Activated CD4-positive, alpha-beta T cell treated with anti-CD3 and anti-CD28 coated beads, Interleukin-2, amount 50 U/mL, for 4 hours (primary cell): ENCODE results near the gene TOE1.
"Not testable (repeated sequence)": the region's sequence is repeated elsewhere in the genome, so short reads cannot be mapped to it uniquely, and the experiment has no call there.

Source experiments
- DNase-seq, 2 experiments: peaks; one replicate each; pipeline ENCODE4 v3.0.0-alpha.2; 2020

TOE1 gene

GRCh38 chr1:45339789-45340558 lies at the start of gene TOE1, which contains the start of gene MUTYH:
Gene TOE1, plus strand, starts transcription at chr1:45340170. Its CDS starts 83 bp downstream, at chr1:45340253.
Gene MUTYH, minus strand, starts transcription at chr1:45340440. Its CDS starts 5,935 bp downstream, at chr1:45334505.
- peak; percentile 89 to 91 for DNase-seq

DNA sequence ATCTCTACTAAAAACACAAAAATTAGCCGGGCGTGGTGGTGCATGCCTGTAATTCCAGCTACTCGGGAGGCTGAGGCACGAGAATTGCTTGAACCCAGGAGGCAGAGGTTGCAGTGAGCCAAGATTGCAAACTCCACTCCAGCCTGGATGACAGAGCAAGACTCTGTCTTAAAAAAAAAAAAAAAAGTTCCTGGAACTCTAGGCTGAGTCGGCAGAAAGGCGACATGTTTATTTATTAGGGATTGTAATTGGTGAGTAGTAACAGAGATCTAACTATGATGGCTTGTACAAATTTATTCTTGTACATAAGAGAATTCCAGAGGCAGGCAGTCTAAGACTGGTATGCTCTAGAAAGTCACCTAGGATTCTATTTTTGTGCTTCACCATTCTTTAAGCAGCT lies 49.0 kb upstream of the TOE1 start:
- not testable (repeated sequence) for DNase-seq

- no peak for DNase-seq
Observed at GRCh38 chr1:45291716-45292115, 48.3 kb upstream of the TOE1 start.

- DNase-seq, result no peak
Observed at GRCh38 chr1:45297666-45298356, 42.2 kb upstream of the TOE1 start.

DNA sequence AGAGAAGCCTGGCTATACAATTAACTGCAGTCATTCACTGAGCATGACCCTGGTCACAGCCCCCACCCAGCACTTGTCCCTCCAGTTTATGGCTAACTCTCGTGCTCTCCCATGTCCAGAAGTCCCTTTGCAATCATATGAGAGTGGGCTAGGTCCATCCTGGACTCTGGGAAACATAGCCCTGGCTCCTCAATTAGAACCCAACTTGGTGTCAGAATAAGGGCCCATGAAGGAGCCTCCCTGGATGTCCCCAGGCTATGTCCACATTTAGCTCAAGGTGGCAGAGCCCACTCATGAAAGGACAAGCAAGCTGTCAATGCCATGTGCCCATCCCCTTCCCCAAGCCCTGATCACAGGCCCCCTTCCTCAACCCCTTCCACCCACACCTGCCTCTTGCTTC lies 40.7 kb upstream of the TOE1 start:
- no peak for DNase-seq

DNA sequence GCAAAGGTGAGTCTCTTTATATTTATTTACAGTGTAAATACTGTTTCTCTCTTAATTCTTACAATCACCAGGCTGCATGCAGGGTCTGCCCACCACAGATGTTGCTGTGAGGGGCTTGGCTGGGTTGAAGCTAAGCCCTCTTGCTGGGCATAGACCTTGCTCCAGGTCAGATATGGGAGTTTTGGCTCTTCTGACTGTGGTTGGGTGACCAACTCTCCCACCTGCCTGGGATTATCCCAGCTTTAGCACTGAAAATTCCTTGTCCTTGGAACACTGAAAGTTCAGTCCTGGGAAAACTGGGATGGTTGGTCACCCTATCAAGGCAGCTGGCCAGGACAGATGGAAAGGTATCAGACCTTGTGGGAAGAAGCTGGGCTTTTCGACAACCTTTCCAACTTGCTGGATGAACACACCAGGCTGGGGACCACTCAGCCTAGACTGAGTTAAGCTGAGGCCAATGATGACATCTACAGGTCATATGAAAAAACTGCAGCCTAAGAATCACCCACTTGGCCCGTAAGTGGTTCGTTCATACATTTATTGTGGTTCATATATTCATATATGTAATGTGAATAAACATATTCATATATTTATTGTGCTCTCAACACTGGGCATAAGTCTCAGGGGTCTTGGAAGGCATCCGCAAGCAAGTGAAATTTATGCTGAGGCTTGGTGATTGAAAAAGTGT lies 39.8 kb upstream of the TOE1 start:
- peak in 1 of 2 experiments; percentile 24 for DNase-seq

GRCh38 chr1:45300669-45300997 lies 39.3 kb upstream of the TOE1 start:
- DNase-seq, result no peak

GRCh38 chr1:45302505-45303150 lies 37.3 kb upstream of the TOE1 start:
- DNase-seq, result no peak

DNA sequence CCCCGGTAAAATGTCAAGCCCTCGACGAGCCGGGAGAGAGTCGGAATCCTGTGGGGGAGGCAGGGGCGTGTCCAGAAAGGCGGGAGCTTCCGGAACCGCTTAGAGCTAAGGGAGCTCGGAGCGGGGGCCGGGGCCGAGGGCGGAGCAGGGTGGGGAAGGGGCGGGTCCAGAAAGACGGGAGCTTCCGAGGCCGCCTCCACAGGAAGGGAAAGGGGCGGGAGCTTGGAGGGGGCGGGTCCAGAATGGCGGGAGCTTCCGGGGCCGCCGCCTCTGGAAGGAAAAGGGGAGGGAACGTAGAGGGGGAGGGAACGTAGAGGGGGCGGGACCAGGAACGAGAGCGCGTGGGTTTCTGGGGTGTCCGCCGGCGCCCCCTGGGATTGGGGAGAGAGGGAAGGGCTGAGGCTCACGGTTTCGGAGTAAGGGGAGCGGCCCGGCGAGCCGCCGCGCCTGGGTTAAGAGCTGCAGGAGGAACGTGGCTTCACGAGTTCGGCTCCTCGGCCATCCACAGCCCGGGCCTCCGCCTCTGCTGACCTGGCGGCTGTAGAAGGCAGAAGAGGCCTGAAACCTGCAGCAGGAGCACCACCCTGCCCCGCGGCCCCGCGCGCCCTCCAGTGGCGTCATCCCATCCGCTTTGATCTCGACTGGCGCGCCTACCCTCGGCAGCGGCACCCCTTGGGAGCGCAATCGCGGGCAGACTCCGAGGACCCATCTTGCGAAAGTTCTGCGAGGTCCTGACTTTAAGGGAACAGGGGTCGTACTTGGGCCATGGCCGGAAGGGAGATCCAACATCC lies 36.3 kb upstream of the TOE1 start:
- DNase-seq, result peak; percentile 99

DNA sequence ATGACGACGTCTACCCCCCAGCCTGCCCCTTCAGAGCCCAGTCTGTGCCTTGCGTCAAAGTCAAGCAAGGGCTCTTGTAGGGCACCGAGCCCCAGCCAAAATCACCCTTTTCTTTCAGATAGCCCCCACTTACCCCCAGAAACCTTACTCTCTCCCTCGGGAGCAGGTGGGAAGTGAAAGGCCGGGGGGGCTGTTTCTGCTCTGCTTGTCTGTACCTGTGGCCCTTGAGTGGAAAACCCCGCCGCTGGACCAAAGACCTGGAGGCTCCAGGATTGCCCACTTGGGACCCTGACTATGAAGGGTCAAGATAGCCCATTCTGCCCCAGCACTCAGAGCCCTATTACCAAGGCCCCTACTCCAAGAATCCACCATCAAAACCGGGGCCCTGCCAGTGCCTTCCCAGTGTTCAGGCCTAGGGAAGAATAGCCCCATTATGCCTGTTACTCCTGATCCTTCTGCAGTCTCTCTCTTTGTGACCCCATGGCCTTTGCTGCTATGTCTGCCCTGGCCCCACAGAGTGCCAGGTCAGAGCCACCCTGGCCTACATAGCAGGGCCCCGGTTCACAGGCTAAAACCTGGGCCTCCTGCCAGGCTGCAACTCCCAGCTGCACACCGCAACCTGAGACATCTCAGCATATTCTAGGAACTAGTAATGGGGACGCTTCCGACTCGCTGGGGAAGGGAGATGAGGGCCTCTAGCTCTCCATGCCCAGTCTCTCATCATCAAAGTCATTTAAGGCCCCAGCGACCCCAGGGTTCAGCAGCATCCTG lies 35.5 kb upstream of the TOE1 start:
- no peak for DNase-seq

GRCh38 chr1:45305231-45305630 lies 34.7 kb upstream of the TOE1 start:
- DNase-seq, result no peak

DNA sequence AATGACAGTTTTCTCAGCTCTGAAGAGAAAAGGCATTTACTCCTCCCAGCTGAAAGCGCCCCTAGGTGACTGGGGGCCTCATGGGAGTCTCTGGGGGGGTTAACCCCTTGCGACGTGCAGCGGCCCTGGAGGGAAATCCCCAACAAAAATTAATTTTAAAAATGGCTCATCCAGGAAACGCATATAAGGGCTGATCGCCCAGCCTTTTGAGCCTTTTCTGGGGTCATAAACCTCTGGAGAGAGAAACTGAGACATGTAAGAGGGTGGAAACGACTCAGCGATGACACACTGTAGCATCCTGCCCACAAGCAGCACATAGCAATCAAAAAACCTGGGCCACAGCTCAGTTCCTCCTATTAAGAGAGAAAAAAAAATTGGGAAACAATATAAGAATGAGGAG lies 33.7 kb upstream of the TOE1 start:
- DNase-seq, result no peak

GRCh38 chr1:45306905-45307304 lies 33.1 kb upstream of the TOE1 start:
- no peak for DNase-seq

DNA sequence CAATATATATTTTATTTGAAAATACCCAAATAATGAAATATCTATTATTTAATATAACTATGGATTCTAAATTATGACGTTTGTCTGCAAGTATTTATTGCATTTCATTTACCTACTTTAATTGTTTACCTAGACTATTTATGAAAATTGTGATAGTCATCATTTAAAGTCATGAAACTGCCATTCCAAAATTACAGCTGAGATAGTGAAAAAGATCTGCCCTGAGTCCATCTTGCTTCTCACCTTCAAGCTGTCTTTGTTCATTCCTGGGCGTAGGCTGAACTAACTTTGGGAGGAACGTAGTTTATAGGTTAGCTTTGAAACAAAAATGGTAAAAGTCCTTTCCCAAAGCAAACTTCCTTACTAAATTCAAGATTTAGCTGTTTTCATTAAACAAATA lies 25.7 kb upstream of the TOE1 start:
- DNase-seq, result no peak

DNA sequence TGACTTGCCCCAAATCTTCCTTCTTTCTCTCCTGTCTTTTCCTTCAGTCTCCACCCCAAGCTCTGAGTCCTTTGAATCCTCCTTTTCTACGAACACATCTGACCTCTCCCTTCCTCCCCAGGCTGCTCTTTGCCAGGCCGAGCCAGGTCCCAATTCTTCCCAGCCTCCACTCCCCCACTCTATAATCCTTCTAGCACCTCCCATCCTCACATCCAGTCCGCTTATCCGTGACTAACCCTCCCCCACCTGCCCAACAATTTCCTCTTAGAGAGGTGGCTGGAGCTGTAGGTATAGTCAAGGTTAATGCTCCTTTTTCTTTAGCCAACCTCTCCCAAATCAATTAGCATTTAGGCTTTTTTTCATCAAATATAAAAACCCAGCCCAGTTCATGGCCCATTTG lies 22.8 kb upstream of the TOE1 start:
- DNase-seq, result no peak

- no peak for DNase-seq
Observed at GRCh38 chr1:45319761-45320160, 20.2 kb upstream of the TOE1 start.

- no peak for DNase-seq
Observed at GRCh38 chr1:45321444-45321843, 18.5 kb upstream of the TOE1 start.

DNA sequence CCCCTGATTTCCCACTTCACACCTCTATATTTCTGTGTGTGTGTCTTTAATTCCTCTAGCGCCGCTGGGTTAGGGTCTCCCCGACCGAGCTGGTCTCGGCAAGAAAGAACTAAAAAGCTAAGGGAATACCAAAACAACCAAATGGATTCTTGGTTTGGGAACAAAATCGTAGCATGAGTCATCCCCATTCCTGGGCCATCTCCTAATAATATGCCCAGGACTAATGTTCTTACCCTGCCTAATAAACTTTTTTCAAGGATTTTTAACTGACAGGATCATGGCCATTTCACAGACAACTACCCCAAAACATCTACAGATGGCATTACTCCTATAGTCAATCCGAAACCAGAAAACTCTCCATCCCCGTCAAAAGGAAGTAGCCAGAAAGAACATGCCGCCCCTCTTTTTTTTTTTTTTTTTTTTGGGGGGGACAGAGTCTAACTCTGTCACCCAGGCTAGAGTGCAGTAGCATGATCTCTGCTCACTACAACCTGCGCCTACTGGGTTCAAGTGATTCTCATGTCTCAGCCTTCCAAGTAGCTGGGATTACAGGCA lies 17.4 kb upstream of the TOE1 start:
- no peak for DNase-seq

- no peak for DNase-seq
Observed at GRCh38 chr1:45325851-45326506, 14.0 kb upstream of the TOE1 start.
